H9 (cell line): ENCODE measurements around the gene MRPL20. TPM values are rescaled to one million over a fixed set of nuclear protein-coding genes. Genes with fewer than 3 reads are reported as not detected.
A peak's percentile ranks its signal among the peaks of the same experiment; 100 is the strongest.

Source experiments
- DNase-seq: peaks from one replicate; pipeline ENCODE4 v3.0.0-alpha.2; 2017
- H2AFZ ChIP-seq: one replicate; pipeline ENCODE4 v1.6.1; 2013; ENCODE audit warnings: mild to moderate bottlenecking, low read length, control low read depth, moderate library complexity
- H2AK5ac ChIP-seq: 2 replicates; pipeline ENCODE4 v1.6.1; 2013; ENCODE audit warnings: low read length, control low read depth, mixed read lengths; ENCODE audit not compliant: insufficient read length
- H2BK120ac ChIP-seq: one replicate; pipeline ENCODE4 v1.6.1; 2013; ENCODE audit warnings: low read depth, mild to moderate bottlenecking, low read length, control low read depth, inconsistent platforms; ENCODE audit not compliant: poor library complexity, severe bottlenecking
- H2BK12ac ChIP-seq: 2 replicates; pipeline ENCODE4 v1.6.1; 2013; ENCODE audit warnings: low read length, control low read depth, mixed read lengths, low read depth; ENCODE audit not compliant: insufficient read length
- H2BK15ac ChIP-seq: 2 replicates; pipeline ENCODE4 v1.6.1; 2013; ENCODE audit warnings: low read depth, low read length, control low read depth
- H2BK20ac ChIP-seq: one replicate; pipeline ENCODE4 v1.6.1; 2013; ENCODE audit warnings: low read depth, mild to moderate bottlenecking, low read length, control low read depth, inconsistent platforms; ENCODE audit not compliant: poor library complexity, severe bottlenecking
- H2BK5ac ChIP-seq: 2 replicates; pipeline ENCODE4 v1.6.1; 2013; ENCODE audit warnings: low read length, control low read depth, mixed read lengths; ENCODE audit not compliant: insufficient read length
- H3K14ac ChIP-seq: 2 replicates; pipeline ENCODE4 v1.6.1; 2013; ENCODE audit warnings: low read length, control low read depth; ENCODE audit not compliant: insufficient read depth
- H3K18ac ChIP-seq: 2 replicates; pipeline ENCODE4 v1.6.1; 2013; ENCODE audit warnings: low read depth, mild to moderate bottlenecking, mixed read lengths, low read length, control low read depth; ENCODE audit not compliant: insufficient read length
- H3K23ac ChIP-seq: 2 replicates; pipeline ENCODE4 v1.6.1; 2013; ENCODE audit warnings: low read length, control low read depth, mixed read lengths, low read depth; ENCODE audit not compliant: insufficient read length
- H3K23me2 ChIP-seq: 2 replicates; pipeline ENCODE4 v1.6.1; 2013; ENCODE audit warnings: low read depth, mild to moderate bottlenecking, mixed read lengths, low read length, control low read depth; ENCODE audit not compliant: insufficient read length, poor library complexity, severe bottlenecking
- H3K27ac ChIP-seq: 2 replicates; pipeline ENCODE4 v1.5.1; 2013; ENCODE audit warnings: low read length, control low read depth, mixed read lengths, low read depth; ENCODE audit not compliant: insufficient read length
- H3K27me3 ChIP-seq: 2 replicates; pipeline ENCODE4 v1.6.1; 2013; ENCODE audit warnings: low read length, control low read depth, inconsistent platforms; ENCODE audit not compliant: insufficient read depth
- H3K4ac ChIP-seq: 2 replicates; pipeline ENCODE4 v1.6.1; 2013; ENCODE audit warnings: low read depth, mild to moderate bottlenecking, control low read depth, inconsistent platforms, low read length, moderate library complexity
- H3K4me1 ChIP-seq: 2 replicates; pipeline ENCODE4 v1.6.1; 2013; ENCODE audit warnings: low read length, control low read depth, inconsistent platforms; ENCODE audit not compliant: insufficient read depth
- H3K4me2 ChIP-seq: 2 replicates; pipeline ENCODE4 v1.6.1; 2013; ENCODE audit warnings: low read length, control low read depth, mixed read lengths; ENCODE audit not compliant: insufficient read length, insufficient read depth
- H3K56ac ChIP-seq: 2 replicates; pipeline ENCODE4 v1.6.1; 2013; ENCODE audit warnings: low read depth, mild to moderate bottlenecking, mixed read lengths, low read length, control low read depth; ENCODE audit not compliant: insufficient read length
- H3K79me1 ChIP-seq: 2 replicates; pipeline ENCODE4 v1.6.1; 2013; ENCODE audit warnings: low read depth, mild to moderate bottlenecking, moderate library complexity, low read length, control low read depth, inconsistent platforms; ENCODE audit not compliant: insufficient read depth, poor library complexity, severe bottlenecking
- H3K79me2 ChIP-seq: 2 replicates; pipeline ENCODE4 v1.6.1; 2013; ENCODE audit warnings: low read length, control low read depth, inconsistent platforms; ENCODE audit not compliant: insufficient read depth
- H3K9ac ChIP-seq: 2 replicates; pipeline ENCODE4 v1.6.1; 2013; ENCODE audit warnings: low read length, control low read depth, mixed read lengths; ENCODE audit not compliant: insufficient read length; ENCODE audit errors: extremely low read depth
- H3K9me3 ChIP-seq: one replicate; pipeline ENCODE4 v1.6.1; 2013; ENCODE audit warnings: low read depth, low read length, inconsistent platforms; ENCODE audit not compliant: control insufficient read depth
- H3T11ph ChIP-seq: one replicate; pipeline ENCODE4 v1.6.1; 2013; ENCODE audit warnings: mild to moderate bottlenecking, low read length, control low read depth, inconsistent platforms
- H4K20me1 ChIP-seq: one replicate; pipeline ENCODE4 v1.6.1; 2013; ENCODE audit not compliant: control insufficient read depth, insufficient read length, insufficient read depth
- H4K5ac ChIP-seq: 2 replicates; pipeline ENCODE4 v1.6.1; 2013; ENCODE audit warnings: low read depth, mild to moderate bottlenecking, mixed read lengths, low read length, control low read depth; ENCODE audit not compliant: insufficient read length
- H4K8ac ChIP-seq: replicated peaks from 2 replicates; pipeline ENCODE4 v1.6.1; 2013; ENCODE audit warnings: low read length, control low read depth, mixed read lengths, low read depth; ENCODE audit not compliant: insufficient read length
- H4K91ac ChIP-seq: 2 replicates; pipeline ENCODE4 v1.6.1; 2013; ENCODE audit warnings: low read depth, mild to moderate bottlenecking, moderate library complexity, mixed read lengths, low read length, control low read depth; ENCODE audit not compliant: insufficient read length
- H3K27ac Mint-ChIP-seq, 3 experiments: 2 replicates in 2 of 3; 3 replicates in 1 of 3; pipeline ENCODE4 v1.8.0; 2020 to 2021; ENCODE audit warnings: mixed read lengths in 3 of 3, mild to moderate bottlenecking in 1 of 3, moderate library complexity in 1 of 3
- H3K27me3 Mint-ChIP-seq: 2 replicates; pipeline ENCODE4 v1.8.0; 2021; ENCODE audit warnings: low read depth, mild to moderate bottlenecking, moderate library complexity, mixed read lengths
- H3K36me3 Mint-ChIP-seq, 3 experiments: 2 replicates in 2 of 3; 3 replicates in 1 of 3; pipeline ENCODE4 v1.8.0; 2020 to 2021; ENCODE audit warnings: low read depth in 3 of 3, mixed read lengths in 3 of 3; ENCODE audit not compliant: insufficient read depth in 1 of 3
- H3K4me1 Mint-ChIP-seq, 2 experiments: 2 replicates each; pipeline ENCODE4 v1.8.0; 2020; ENCODE audit warnings: mixed read lengths in 2 of 2
- H3K4me3 Mint-ChIP-seq, 2 experiments: 2 replicates in 1 of 2; 3 replicates in 1 of 2; pipeline ENCODE4 v1.8.0; 2020 to 2021; ENCODE audit warnings: mild to moderate bottlenecking in 2 of 2, mixed read lengths in 2 of 2, moderate library complexity in 1 of 2
- H3K9me3 Mint-ChIP-seq, 2 experiments: 2 replicates in 1 of 2; 3 replicates in 1 of 2; pipeline ENCODE4 v1.8.0; 2020; ENCODE audit warnings: mild to moderate bottlenecking in 2 of 2, mixed read lengths in 2 of 2, moderate library complexity in 1 of 2
- WGBS: extraction: QIAGEN DNeasy Blood & Tissue Kit; methylation state at CpG from one replicate; pipeline ENCODE4 v1.1.7; 2013; ENCODE audit warnings: missing lambda C conversion rate, low lambda C conversion rate, mixed read lengths; ENCODE audit not compliant: insufficient read length; ENCODE audit errors: extremely low coverage; 5-methylcytosine and 5-hydroxymethylcytosine counted together
- total RNA-seq: library from RNA; stranded (reverse); gene quantifications from 2 replicates; pipeline ENCODE4 v1.2.1, GENCODE V29; 2021
- TF ChIP-seq, protein P1 (sequence below): fragments of 200-600 bp; sonication (generic); conservative IDR thresholded peaks from 3 replicates; pipeline ENCODE4 v1.8.0; 2021; ENCODE audit warnings: antibody characterized with exemption, mild to moderate bottlenecking

The MRPL20 gene
- total RNA-seq, 1 experiment from 2014 or later = 162 TPM

DNA sequence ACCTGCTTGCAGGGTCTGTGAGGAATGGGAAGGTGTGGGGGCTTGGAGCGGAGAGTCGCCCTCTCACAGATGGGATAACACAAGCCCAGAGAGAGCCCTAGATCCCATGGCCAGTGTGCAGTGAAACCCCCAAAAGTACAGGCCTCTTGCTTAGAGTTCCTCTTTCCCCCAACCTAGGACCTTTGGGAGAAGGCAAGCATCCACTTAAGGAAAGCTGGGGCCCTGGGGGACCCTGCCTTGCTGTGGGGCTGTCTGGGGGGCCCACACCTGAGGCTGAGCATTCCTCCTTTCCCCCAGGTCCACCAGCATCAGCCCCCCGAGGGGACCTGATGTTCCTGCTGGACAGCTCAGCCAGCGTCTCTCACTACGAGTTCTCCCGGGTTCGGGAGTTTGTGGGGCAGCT is 29.5 kb upstream of the MRPL20 start:
- H3K23ac ChIP-seq = no peak overlapping the region
- peak overlapping the region; percentile 45 for H3K4me2 ChIP-seq
- H3K36me3 Mint-ChIP-seq = peaks cover 0 to 4% (median 3%) of the 10 kb centered on the region in 3 experiments; a peak in 4 of 7 replicates
- peak overlapping the region; percentile 78 to 87 for H3K4me3 Mint-ChIP-seq
- H3K79me2 ChIP-seq = peaks cover 2% of the 10 kb centered on the region; the same call in 1 of the 2 replicates
- no peaks in the 10 kb centered on the region for H3K27me3 Mint-ChIP-seq
- H2AFZ ChIP-seq = no peak overlapping the region
- no peak overlapping the region for H2BK12ac ChIP-seq
- no peak overlapping the region for H2AK5ac ChIP-seq
- no peak overlapping the region for H3K14ac ChIP-seq
- no peak overlapping the region for H3K27ac Mint-ChIP-seq
- DNase-seq = no peak
- H4K8ac ChIP-seq = no peak overlapping the region
- no peaks in the 10 kb centered on the region for H3K79me1 ChIP-seq
- no peak overlapping the region for H4K91ac ChIP-seq
- TF ChIP-seq, protein P1, sequence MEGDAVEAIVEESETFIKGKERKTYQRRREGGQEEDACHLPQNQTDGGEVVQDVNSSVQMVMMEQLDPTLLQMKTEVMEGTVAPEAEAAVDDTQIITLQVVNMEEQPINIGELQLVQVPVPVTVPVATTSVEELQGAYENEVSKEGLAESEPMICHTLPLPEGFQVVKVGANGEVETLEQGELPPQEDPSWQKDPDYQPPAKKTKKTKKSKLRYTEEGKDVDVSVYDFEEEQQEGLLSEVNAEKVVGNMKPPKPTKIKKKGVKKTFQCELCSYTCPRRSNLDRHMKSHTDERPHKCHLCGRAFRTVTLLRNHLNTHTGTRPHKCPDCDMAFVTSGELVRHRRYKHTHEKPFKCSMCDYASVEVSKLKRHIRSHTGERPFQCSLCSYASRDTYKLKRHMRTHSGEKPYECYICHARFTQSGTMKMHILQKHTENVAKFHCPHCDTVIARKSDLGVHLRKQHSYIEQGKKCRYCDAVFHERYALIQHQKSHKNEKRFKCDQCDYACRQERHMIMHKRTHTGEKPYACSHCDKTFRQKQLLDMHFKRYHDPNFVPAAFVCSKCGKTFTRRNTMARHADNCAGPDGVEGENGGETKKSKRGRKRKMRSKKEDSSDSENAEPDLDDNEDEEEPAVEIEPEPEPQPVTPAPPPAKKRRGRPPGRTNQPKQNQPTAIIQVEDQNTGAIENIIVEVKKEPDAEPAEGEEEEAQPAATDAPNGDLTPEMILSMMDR = no peak
- H2BK20ac ChIP-seq = no peak overlapping the region
- H4K5ac ChIP-seq = no peak overlapping the region
- H3K23me2 ChIP-seq = peaks cover 10% of the 10 kb centered on the region
- no peaks in the 10 kb centered on the region for H4K20me1 ChIP-seq
- no peak overlapping the region for H3K27ac ChIP-seq
- WGBS = no CpG with 5 or more reads among the region's 7 CpGs
- H3T11ph ChIP-seq = no peak overlapping the region
- H3K4ac ChIP-seq = no peak overlapping the region
- H3K18ac ChIP-seq = no peak overlapping the region
- H3K9me3 ChIP-seq = no peaks in the 10 kb centered on the region
- H3K9me3 Mint-ChIP-seq = no peaks in the 10 kb centered on the region
- no peaks in the 10 kb centered on the region for H3K27me3 ChIP-seq
- H2BK5ac ChIP-seq = no peak overlapping the region
- no peak overlapping the region for H2BK15ac ChIP-seq
- H3K4me1 Mint-ChIP-seq = peaks cover 21 to 33% of the 10 kb centered on the region in 2 experiments
- H3K4me1 ChIP-seq = no peaks in the 10 kb centered on the region; the same call in 1 of the 2 replicates
- H3K9ac ChIP-seq = no peak overlapping the region
- no peak overlapping the region for H2BK120ac ChIP-seq
- no peak overlapping the region for H3K56ac ChIP-seq
